GM19023 (cell line): ENCODE data around the gene KRR1.
"Not testable (repeated sequence)": the region's sequence is repeated elsewhere in the genome, so short reads cannot be mapped to it uniquely, and the experiment has no call there.

Experiments
- ATAC-seq: cut with Tn5 transposase; IDR thresholded peaks from one replicate; pipeline ENCODE4 v1.9.1; 2021; ENCODE audit warnings: mild to moderate bottlenecking, moderate library complexity; ENCODE audit not compliant: unreplicated experiment

The KRR1 gene

DNA sequence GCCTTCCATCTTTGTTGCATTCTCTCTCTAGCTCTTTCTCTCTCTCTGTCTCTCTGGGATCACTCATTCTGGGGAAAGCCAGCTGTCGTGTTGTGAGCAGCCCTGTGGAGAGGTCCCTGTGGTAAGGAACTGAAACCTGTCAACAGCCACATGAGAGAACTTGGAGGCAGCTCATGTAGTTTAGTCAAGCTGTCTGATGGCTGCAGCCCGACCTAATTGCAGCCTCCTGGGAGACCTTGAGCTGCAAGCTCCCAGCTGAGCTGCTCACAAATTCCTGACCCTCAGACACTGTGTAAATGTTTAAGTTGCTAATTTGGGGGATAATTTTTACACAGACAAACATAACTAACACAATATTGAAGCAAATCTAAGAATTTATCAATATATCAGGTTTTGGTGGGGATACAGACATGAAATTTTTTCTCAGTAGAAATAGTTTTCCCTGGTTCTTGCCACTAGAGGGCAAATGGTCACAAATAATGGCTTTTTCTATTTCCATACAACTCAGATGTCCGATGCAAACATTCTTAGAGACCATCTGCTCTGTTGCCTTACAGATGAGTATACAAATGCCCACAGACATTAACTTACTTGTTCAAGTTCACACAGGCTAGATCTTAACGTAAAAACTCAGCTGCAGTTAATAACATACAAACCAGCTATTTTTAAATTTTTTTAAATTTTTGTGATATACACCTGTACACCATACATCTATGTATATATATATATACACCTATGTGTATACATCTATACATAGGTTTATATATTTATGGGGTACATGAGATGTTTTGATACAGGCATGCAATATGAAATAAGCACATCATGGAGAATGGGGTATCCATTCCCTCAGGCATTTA lies 15.5 kb upstream of the KRR1 start:
- ATAC-seq, result peak; percentile 95

DNA sequence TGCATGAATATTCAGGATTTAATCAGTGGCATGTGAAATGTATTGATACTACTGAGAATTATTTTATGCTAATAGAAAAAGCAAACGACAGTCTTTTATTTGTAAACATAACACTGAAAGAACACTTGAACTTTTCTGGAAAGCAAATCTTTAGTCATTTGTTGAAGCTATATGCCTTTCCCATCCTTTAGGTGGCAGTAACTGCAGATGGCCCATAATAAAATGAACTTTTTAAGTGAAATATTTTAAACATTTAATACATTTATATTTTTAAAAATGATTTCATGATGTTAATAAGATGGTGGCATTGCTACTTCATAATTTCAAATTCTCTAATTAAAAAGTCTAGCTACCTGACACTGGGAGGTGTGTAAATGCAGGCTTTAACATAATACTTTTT lies 13.9 kb upstream of the KRR1 start:
- ATAC-seq, result no peak

DNA sequence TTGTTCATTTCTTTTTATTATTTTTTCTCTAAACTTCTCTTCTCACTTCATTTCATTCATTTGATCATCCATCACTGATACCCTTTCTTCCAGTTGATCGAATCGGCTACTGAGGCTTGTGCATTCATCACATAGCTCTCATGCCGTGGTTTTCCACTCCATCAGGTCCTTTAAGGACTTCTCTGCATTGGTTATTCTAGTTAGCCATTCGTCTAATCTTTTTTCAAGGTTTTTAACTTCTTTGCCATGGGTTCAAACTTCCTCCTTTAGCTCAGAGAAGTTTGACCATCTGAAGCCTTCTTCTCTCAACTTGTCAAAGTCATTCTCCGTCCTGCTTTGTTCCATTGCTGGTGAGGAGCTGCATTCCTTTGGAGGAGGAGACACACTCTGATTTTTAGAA lies 10.7 kb upstream of the KRR1 start:
- not testable (repeated sequence) for ATAC-seq

DNA sequence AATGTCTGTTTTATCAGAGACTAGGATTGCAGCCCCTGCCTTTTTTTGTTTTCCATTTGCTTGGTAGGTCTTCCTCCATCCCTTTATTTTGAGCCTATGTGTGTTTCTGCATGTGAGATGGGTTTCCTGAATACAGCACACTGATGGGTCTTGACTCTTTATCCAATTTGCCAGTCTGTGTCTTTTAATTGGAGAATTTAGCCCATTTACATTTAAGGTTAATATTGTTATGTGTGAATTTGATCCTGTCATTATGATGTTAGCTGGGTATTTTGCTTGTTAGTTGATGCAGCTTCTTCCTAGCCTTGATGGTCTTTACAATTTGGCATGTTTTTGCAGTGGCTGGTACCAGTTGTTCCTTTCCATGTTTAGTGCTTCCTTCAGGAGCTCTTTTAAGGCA lies 9.8 kb upstream of the KRR1 start:
- not testable (repeated sequence) for ATAC-seq

DNA sequence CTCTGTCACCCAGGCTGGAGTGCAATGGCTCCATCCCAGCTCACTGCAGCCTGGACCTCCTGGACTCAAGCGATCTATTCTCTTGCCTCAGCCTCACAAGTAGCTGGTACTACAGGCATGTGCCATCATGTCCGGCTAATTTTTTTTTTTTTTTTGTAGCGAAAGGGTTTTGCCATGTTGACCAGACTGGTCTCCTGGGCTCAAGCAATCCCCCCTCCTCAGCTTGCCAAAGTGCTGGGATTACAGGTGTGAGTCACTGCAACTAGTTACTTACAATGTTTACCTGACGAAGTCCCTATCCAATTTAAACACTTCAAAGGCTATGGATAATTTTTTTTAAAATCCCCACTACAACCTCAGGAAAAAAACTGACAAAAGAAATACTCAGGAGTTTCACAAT lies 1.8 kb downstream of the KRR1 start:
- no peak for ATAC-seq

DNA sequence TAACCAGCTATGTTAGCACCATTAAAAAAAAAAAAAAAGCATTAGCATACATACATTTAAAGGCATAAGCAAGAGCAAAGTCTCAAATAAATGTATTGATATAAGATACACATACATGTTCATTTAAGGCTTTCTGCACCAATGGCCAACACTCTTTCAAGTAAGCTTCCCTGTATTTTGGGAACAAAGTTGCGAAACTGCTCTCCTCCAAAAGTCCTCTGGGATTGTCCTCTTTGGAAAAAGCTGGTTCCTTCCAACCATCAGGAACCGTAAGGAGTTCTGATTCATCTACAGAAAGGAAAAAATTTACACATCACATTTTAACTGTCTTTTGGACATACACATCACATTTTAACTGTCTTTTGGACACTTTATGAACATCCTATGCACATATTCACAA lies 3.2 kb downstream of the KRR1 start:
- no peak for ATAC-seq

DNA sequence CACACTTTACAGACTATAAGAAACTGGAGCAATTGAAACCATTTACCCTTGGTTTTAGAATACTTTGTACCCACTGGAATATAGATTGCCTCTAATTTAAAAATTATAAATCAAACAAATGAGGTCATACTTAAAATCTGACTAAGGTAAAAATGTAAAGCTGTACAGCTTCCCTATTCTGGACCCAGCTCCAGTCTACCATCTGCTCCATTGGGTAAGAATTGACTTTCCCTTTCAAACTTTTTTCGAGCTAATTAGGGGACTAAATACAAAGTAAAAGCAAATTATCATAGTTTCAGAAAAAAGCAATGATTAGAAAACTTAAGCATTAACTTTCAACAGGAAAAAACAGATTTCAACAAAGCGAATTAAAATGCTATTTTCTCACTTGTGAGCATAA lies 4.3 kb downstream of the KRR1 start:
- ATAC-seq, result no peak

DNA sequence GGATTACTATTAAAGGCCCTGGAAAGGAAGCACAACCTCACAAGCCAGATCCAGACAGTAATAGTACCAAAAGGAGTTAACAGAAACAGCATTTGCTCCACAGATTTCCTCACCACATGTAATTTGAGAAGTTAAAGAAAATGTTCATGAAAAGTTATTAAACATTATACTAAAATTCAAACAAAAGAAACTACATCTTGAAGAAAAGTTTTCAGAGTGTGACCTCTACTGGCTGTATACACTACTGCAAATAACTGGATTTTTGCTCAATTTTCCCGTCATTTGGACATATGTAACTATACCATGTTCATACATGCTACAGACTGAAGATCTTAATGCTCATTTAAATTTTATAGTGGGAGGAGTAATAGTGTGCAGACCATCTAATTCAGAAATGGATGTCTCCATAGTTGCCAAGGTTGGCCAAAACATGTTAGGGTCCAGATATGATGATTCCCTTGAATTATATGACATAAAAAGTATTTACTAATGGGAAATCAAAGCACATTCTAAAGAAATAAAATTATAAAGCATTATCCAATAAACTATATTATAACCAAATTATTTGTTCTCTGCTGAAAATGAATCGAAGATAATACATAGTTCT lies 5.6 kb downstream of the KRR1 start:
- ATAC-seq, result no peak

DNA sequence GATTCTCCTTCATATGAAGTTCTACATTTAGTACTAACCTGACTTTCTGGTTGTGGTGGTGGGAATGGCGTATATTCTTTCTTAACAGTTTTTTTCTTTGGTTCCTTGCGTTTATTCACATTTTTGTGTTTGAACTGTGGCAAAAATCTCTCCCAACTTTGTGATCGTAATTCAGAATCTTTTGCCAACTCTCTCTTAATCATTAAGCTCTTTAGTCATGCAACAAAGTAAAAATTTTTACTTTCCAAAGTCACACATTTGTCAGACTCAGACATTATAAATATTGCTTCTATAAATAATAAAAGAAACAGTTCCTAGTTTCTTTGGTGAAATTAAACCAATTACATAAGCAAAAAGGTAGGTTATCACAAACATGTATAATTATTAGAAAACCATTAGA lies 7.5 kb downstream of the KRR1 start:
- no peak for ATAC-seq

DNA sequence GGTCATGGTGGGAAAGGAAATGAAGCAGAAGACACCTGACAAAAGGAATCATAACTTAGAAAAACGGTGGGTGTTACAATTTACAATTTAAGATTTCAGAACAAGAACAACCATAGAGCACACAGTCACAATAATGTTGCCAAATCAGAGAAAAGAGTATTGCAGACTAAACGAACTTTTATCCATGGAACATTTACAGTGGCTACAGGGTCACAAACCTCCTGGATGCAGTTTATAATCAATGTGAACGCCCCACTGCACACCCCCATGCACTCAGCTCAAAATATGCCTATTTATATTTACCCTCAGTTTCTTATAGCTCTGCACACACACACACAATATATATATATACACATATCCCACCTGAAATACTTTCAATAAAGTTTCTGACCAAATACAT lies 8.0 kb downstream of the KRR1 start:
- no peak for ATAC-seq

DNA sequence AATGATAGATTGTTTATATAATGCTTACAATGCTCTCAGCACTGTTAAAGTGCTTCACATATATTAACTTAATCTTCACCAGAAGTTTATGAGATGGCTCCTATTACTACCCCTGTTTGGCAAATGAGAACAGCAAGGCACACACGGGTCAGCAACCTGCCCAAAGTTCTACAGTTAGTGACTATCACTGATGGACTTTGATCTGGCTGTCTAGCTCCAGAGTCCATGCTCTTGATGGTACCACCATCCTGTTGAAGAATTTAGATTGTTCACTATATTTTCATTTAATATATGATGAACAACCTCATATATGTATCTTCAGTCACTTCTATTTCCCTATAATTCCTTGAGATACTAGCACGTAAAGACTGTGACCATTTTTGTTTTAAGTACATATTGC lies 20.2 kb downstream of the KRR1 start:
- ATAC-seq, result no peak

DNA sequence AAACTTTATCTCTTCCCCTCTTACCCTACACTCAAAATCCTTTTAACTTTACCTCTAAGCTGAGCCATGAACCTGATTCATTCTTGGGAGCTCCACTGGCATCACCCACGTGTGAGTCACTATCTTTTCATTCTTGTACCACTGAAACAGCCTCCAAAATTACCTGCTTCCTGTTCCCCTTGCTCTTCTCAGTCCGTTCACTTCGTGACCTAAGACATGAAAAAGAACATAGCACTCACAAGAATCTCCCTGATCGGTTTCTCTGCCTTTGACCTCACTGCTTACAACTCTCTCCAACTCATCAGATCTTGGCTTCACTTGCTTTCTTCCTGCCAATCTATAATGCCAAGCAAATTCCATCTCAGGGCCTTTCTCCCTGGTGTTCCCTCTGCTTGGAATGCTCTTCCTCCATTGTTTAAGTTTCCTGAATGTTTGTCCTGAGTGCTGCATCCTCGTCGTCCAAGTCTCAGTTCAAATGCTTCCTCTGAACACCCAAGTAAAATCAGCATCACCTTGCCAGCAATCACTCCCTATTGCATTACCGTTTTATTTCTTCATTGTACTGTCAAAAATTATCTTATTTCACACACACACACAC lies 21.7 kb downstream of the KRR1 start:
- ATAC-seq, result peak; percentile 48

DNA sequence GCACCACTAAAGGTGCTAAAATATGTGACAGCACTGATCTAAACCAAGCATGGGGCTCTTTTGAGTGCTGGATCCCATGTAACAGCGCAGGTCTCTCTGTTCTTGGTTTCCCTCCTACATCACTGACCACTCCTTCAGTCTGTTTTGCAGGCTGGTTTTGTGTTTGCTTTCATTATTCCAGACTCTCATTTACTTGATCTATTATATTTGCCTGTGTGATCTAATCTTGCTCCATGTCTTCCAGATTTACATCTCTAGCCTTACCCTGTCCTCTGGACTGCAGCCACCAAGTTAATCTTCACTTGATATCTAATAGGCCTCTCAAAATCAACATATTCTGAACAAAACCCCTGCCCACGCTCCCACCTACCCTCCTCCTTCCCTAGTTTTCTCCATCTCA lies 22.2 kb downstream of the KRR1 start:
- ATAC-seq, result no peak

DNA sequence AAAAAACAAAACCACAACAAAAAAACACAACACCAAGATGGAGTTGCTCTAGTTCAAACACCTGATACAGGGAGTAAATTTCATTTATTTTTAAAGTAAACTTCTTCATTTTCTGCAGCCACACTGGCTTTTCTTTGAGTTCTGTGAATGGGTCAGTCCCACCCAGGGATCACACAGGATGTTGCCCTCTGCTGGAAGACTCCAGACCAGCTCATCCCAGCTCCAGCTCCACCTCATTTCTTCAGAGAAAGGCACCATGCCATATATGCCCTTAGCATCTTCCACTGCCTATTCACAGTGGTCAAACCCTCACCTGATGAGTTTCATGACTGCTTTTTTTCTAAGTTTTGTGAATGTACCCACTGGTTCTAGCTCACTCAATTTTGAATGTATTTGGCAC lies 22.9 kb downstream of the KRR1 start:
- peak; percentile 50 for ATAC-seq

DNA sequence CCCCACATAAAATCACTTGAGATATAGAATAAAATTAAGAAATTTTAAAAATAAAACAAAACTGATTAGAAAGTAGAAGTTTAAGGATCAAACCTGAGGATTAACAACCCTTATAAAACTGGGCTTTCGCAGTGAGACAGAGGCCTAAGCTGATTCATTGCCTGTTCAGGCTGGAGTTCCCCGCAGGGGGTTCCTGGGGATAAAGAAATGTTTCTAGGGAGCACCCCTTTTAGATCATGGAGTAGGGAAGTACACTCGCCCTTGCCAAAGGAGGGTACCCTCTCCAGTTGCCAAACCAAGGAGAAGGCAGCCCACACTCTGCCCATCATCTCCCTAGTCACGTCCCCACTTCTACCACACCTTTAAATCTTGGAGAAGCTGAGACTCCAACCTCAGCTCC lies 24.1 kb downstream of the KRR1 start:
- ATAC-seq, result no peak

DNA sequence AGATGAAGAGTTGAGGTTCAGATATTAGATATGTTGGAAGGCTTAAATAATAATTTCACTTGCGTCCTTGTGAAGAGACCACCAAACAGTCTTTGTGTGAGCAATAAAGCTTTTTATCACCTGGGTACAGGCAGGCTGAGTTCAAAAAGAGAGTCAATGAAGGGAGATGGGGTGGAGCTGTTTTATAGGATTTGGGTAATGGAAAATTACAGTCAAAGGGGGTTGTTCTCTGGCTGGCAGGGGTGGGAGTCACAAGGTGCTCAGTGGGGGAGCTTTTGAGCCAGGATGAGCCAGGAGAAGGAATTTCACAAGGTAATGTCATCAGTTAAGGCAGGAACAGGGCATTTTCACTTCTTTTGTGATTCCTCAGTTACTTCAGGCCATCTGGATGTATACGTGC lies 27.0 kb downstream of the KRR1 start:
- not testable (repeated sequence) for ATAC-seq

DNA sequence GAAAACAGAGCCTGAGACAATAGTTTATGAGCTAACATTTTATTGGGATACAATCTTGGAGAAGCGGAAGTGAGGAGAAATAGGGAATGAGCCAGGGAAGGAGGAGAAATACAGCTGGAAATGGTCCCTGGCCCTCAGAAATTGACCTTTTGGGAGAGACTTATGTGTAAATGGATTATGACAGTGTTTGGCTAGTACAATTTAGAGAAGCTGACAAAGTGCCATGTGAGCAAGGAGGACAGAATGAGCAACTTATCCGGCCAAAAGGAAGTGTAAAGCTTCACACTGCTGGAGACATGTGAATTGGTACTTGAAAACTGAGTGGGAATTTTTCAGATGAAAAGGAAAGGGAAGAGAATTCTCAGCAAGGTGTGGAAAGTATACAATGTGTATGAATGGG lies 28.0 kb downstream of the KRR1 start:
- no peak for ATAC-seq

DNA sequence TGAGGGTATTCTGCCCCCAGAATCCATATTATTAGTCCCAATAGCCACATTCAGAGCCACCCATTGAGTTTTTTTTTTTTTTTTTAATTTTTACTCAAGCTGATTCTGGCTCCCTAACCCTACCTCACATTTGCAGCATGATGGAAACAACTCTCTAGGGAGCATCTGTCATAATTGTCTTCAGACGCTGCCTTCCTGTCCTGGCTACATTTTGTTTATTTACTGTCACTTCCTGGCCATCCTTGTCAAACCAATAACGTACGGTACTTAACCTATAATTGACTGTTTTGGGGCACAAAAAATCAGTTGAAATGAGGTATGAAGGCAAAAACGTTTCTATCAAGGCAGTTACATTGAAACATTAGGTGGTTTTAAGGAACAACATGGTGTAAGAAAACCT lies 28.8 kb downstream of the KRR1 start:
- ATAC-seq, result no peak

DNA sequence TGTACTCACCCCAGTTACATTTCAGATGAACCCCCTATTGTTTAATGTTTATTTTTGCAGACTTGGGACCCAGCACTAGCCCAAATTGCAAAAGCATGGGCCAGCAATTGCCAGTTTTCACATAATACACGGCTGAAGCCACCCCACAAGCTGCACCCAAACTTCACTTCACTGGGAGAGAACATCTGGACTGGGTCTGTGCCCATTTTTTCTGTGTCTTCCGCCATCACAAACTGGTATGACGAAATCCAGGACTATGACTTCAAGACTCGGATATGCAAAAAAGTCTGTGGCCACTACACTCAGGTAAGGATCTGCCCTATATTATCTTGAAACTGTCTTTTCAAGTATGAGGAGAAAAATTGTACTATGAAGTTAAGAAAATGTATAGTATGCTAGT lies 29.6 kb downstream of the KRR1 start:
- no peak for ATAC-seq

DNA sequence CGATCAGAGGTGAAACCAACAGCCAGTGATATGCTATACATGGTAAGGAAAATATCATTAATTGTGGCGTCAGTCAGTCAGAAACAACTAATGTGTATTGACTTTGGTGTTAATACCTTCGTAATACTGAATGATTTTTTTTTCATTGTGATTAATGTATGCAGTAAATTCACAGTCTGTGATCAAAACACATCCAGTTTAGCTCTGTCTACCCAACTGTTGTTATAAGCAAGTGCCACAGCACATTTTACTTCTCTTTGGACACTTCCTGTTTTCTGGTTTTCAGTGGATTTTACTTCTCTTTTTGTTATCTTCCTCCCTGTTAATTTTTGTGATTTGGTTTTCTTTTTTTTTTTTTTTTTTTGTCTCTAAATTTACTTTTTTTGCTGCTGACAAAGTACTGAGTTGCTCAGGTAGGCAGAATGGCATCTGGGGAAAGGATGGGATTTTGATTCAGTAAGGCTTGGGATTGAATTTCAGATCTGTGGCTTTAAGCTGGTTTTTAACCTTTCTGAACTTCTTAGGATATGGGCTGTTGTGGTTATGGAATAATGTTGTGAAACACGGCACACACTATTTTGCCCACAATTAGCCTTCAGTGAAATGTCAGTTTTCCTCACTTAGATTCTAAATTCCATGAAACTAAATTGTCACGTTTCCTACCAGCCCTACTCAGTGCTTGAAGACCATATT lies 30.2 kb downstream of the KRR1 start:
- peak; percentile 16 for ATAC-seq

DNA sequence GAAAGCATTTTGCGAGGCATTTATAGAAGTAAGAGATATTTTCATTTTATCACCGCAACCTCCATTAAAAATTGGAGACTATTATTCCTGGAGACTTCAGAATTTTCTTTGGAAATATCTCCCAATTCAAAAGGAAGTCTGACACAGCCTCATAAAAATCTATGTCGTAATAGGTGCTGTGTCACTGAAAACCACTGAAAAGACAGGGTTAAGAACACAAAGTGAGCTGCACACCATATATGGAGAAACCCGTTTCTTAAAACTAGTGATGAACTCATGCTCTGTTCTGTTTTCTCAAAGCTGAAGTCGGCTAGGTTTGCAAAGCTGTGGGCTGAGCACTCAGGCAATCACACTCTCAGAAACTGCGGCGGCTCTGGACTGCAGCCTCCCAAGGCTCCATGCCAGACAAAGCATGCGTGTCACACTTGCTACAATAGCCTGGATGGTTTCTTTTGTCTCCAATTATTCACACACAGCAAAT lies 30.9 kb downstream of the KRR1 start, which contains the start of gene GLIPR1:
GLIPR1 (plus strand) TSS at position 287 of the 481 bp plus-strand sequence; CDS start at position 413, 126 bp downstream.
- ATAC-seq, result peak; percentile 90
